A549 (cell line): ENCODE results near the gene CTXN1. TPM values are rescaled to one million over a fixed set of nuclear protein-coding genes. Genes with fewer than 3 reads are reported as not detected.

Source experiments
- ATAC-seq, 2 experiments: fragments of 200-7000 bp in 1 of 2; fragments of >200 bp in 1 of 2; cut with Nextera tagmentation in 1 of 2; cut with Tn5 transposase in 1 of 2; 3 replicates each; pipeline versions ENCODE4 v1.8.0 to v1.9.1; 2018 to 2020; ENCODE audit warnings: mild to moderate bottlenecking in 1 of 2, moderate library complexity in 1 of 2
- CTCF ChIA-PET: fragments of 300-600 bp; sonication (Branson Sonifier 250); formaldehyde crosslinking; extraction: SDS; loops from one replicate; lab custom pipeline; 2021; ENCODE audit warnings: antibody characterized with exemption, inconsistent platforms; lab: Yijun Ruan, JAX
- POLR2A ChIA-PET: fragments of 350-600 bp; formaldehyde crosslinking; extraction: SDS; loops from one replicate; lab custom pipeline; 2021; ENCODE audit warnings: antibody characterized with exemption, inconsistent platforms; lab: Yijun Ruan, JAX
- DNase-seq, 2 experiments: peaks; one replicate each; pipeline versions ENCODE4 v3.0.0 to v3.0.0-alpha.2; 2011 to 2016; ENCODE audit warnings: low read depth in 1 of 2, low spot score in 1 of 2
- FAIRE-seq: peaks from 2 replicates; lab custom pipeline; 2011; peaks lifted over from hg19 to GRCh38; lab: Jason Lieb, UNC
- H3K27ac ChIP-seq, 2 experiments: fragments of >200 bp; sonication (Bioruptor Twin); formaldehyde crosslinking; 3 replicates each; pipeline ENCODE4 v1.5.1; 2016 to 2017
- H3K4me1 ChIP-seq: fragments of >200 bp; sonication (Bioruptor Twin); formaldehyde crosslinking; 3 replicates; pipeline ENCODE4 v1.6.1; 2016
- H3K4me2 ChIP-seq: fragments of >200 bp; sonication (Bioruptor Twin); formaldehyde crosslinking; 3 replicates; pipeline ENCODE4 v1.6.1; 2016
- H3K4me3 ChIP-seq: fragments of >200 bp; sonication (Bioruptor Twin); formaldehyde crosslinking; 3 replicates; pipeline ENCODE4 v1.5.1; 2016
- H3K9me3 ChIP-seq: fragments of >200 bp; sonication (Bioruptor Twin); formaldehyde crosslinking; 3 replicates; pipeline ENCODE4 v1.6.1; 2016
- CBX8 ChIP-seq: fragments of 200-600 bp; sonication (generic); IDR thresholded peaks from 2 replicates; pipeline ENCODE4 v1.6.1; 2016
- CEBPB ChIP-seq, 2 experiments: fragments of >200 bp in 1 of 2; sonication (Bioruptor Twin) in 1 of 2; formaldehyde crosslinking in 1 of 2; IDR thresholded peaks; 2 replicates each; pipeline ENCODE4 v1.6.1; 2012 to 2016
- CHD2 ChIP-seq: fragments of 150-350 bp; IDR thresholded peaks from 2 replicates; pipeline ENCODE4 v1.6.1; 2014; ENCODE audit warnings: low read length; ENCODE audit not compliant: partially characterized antibody
- ELK1 ChIP-seq: fragments of 150-350 bp; IDR thresholded peaks from 2 replicates; pipeline ENCODE4 v1.6.1; 2014; ENCODE audit warnings: low read depth, mild to moderate bottlenecking, low read length
- EP300 ChIP-seq, 2 experiments: fragments of >200 bp; sonication (Bioruptor Twin); formaldehyde crosslinking; IDR thresholded peaks; 2 replicates in 1 of 2; 3 replicates in 1 of 2; pipeline ENCODE4 v1.6.1; 2016 to 2017
- ESRRA ChIP-seq: fragments of 150-350 bp; IDR thresholded peaks from 2 replicates; pipeline ENCODE4 v1.6.1; 2014; ENCODE audit warnings: mild to moderate bottlenecking, low read length, borderline replicate concordance
- GATA3 ChIP-seq: IDR thresholded peaks from 2 replicates; pipeline ENCODE4 v1.6.1; 2012; ENCODE audit warnings: borderline replicate concordance
- HOXA7 ChIP-seq: fragments of 250-450 bp; sonication (Bioruptor Pico); IDR thresholded peaks from 2 replicates; pipeline ENCODE4 v1.5.0; 2020; ENCODE audit warnings: mild to moderate bottlenecking, moderate library complexity
- JUN ChIP-seq, 2 experiments: fragments of >200 bp; sonication (Bioruptor Twin); formaldehyde crosslinking; IDR thresholded peaks; 2 replicates in 1 of 2; 3 replicates in 1 of 2; pipeline ENCODE4 v1.6.1; 2016 to 2017
- JUNB ChIP-seq: fragments of >200 bp; sonication (Bioruptor Twin); formaldehyde crosslinking; IDR thresholded peaks from 2 replicates; pipeline ENCODE4 v1.6.1; 2016
- KDM5A ChIP-seq: fragments of 200-600 bp; sonication (generic); IDR thresholded peaks from 2 replicates; pipeline ENCODE4 v1.6.1; 2016; ENCODE audit warnings: antibody characterized with exemption, mild to moderate bottlenecking
- MAZ ChIP-seq: fragments of 150-350 bp; IDR thresholded peaks from 2 replicates; pipeline ENCODE4 v1.6.1; 2014; ENCODE audit warnings: antibody characterized with exemption, low read depth, low read length, borderline replicate concordance
- MYC ChIP-seq: IDR thresholded peaks from 2 replicates; pipeline ENCODE4 v1.6.1; 2012; ENCODE audit warnings: mild to moderate bottlenecking, inconsistent platforms, low read length, improper control_type of control experiment, borderline replicate concordance
- NFE2L2 ChIP-seq: fragments of 150-350 bp; conservative IDR thresholded peaks from 2 replicates; pipeline ENCODE4 v1.6.1; 2014; ENCODE audit warnings: low read length
- POLR2A ChIP-seq: IDR thresholded peaks from 2 replicates; pipeline ENCODE4 v1.6.1; 2012; ENCODE audit warnings: mild to moderate bottlenecking, low read length
- POLR2AphosphoS2 ChIP-seq: conservative IDR thresholded peaks from 2 replicates; pipeline ENCODE4 v1.6.1; 2012; ENCODE audit warnings: low read length, improper control_type of control experiment, inconsistent platforms
- SREBF2 ChIP-seq: fragments of 450-650 bp; IDR thresholded peaks from 2 replicates; pipeline ENCODE4 v1.6.1; 2014; ENCODE audit warnings: mild to moderate bottlenecking, moderate library complexity
- TFCP2L1 ChIP-seq: fragments of 250-450 bp; sonication (Bioruptor Pico); IDR thresholded peaks from 2 replicates; pipeline ENCODE4 v1.5.0; 2021; ENCODE audit warnings: mild to moderate bottlenecking
- TP53 ChIP-seq: fragments of 250-450 bp; sonication (Bioruptor Pico); IDR thresholded peaks from 2 replicates; pipeline ENCODE4 v1.5.0; 2021; ENCODE audit warnings: mild to moderate bottlenecking, moderate library complexity
- USF2 ChIP-seq: fragments of 450-650 bp; IDR thresholded peaks from 2 replicates; pipeline ENCODE4 v1.6.1; 2014; ENCODE audit warnings: antibody characterized with exemption
- ZC3H11A ChIP-seq: fragments of 450-650 bp; IDR thresholded peaks from 2 replicates; pipeline ENCODE4 v1.6.1; 2014; ENCODE audit warnings: antibody characterized with exemption, mild to moderate bottlenecking
- ZFP36 ChIP-seq: fragments of 450-650 bp; IDR thresholded peaks from 2 replicates; pipeline ENCODE4 v1.6.1; 2014; ENCODE audit warnings: borderline replicate concordance; ENCODE audit not compliant: partially characterized antibody
- WGBS: methylation state at CpG from one replicate; pipeline ENCODE4 v1.1.6; 2017; ENCODE audit errors: missing lambda C conversion rate; 5-methylcytosine and 5-hydroxymethylcytosine counted together
- polyA minus RNA-seq: library from RNA; depleted of rRNA, polyadenylated mRNA; stranded (reverse); fragments of >200 nt; gene quantifications from 2 replicates; pipeline ENCODE4 v1.2.3, GENCODE V29; 2011; rRNA and poly(A)+ RNA removed
- polyA plus RNA-seq, 4 experiments: library from polyadenylated mRNA; depleted of rRNA in 3 of 4; stranded (reverse); fragments of >200 nt; fragmentation: RNase III in 1 of 4; extraction: RNeasy Plus Mini Kit Qiagen cat#74134 plus additional on column Dnase treatment in 1 of 4; gene quantifications; 2 replicates in 3 of 4; 3 replicates in 1 of 4; pipeline ENCODE4 v1.2.3, GENCODE V29; 2011 to 2017
- TF ChIP-seq, protein P1 (sequence below): IDR thresholded peaks from 2 replicates; pipeline ENCODE4 v1.6.1; 2012

CTXN1 gene
- 0.79 and 1.2 TPM in 2 replicates for polyA plus RNA-seq (2011; rRNA removed)
- polyA plus RNA-seq (2012; cell fraction: cytosol; rRNA removed): 10.8 and 16.5 TPM in 2 replicates
- polyA plus RNA-seq (2012; cell fraction: nucleus; rRNA removed): 11.0 and 16.2 TPM in 2 replicates
- polyA plus RNA-seq (2017; fragmentation: RNase III; extraction: RNeasy Plus Mini Kit Qiagen cat#74134 plus additional on column Dnase treatment): 7.9 to 10.7 TPM (median 9.9 TPM) in 3 replicates
- 0.33 and 0.78 TPM in 2 replicates for polyA minus RNA-seq

DNA sequence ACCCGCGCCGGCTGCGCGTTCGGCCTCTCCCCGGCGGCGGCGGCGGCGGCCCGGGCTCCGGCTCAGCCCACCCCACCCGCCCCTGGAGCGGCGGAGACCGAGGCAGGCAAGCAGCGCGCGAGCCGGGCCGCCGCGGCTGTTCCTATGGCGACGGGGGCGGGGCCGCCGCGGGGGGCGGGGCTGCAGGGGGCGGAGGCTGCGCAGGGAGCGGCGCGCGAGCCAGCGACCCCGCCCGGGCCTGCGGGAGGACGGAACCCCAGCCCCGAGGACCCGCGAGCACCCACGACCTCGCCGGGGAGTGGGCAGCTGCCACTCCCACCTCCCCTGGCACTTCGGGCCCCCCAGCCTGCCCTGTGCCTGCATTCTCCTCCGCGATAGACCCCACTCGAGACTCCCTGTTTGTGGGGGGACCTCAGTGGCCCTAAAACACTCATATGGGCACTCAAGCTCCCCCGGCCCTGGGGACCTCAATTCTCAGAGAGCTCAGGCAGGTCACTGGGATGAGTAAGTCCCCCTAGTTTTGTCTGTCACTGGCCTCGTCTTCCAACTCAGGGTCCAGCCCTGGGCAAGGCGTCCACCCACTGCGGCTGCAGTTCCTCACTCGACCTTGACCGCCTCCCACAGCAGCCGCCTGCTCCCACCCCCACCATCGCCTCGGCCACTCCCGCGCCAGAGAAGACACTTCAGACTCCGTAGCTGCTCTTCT is at the start of gene CTXN1:
Gene CTXN1, minus strand, starts transcription at position 115 of the 706 bp plus-strand sequence. CDS start 597 bp downstream, outside the sequence.
- no peak for TF ChIP-seq TP53
- 0 out of 2 replicates have a peak, but pooled peaks have one; percentile 45 for TF ChIP-seq POLR2AphosphoS2
- TF ChIP-seq JUN (IDR thresholded peaks at IDR 0.05): peak in 1 of 2 experiments; percentile 27; a peak in 1 of 5 replicates
- TF ChIP-seq USF2: no peak
- TF ChIP-seq GATA3: no peak
- no peak for TF ChIP-seq TFCP2L1
- TF ChIP-seq MYC: no peak
- no peak for TF ChIP-seq ZC3H11A
- TF ChIP-seq MAZ: no peak
- ATAC-seq: peak; percentile 39 to 51
- Histone ChIP-seq H3K9me3 (no peaks in the 10 kb centered on the region), H3K27ac (peak within 1 kb of the TSS; percentile 80 to 92), H3K4me2 (peak within 1 kb of the TSS; percentile 100), H3K4me3 (peak within 1 kb of the TSS; percentile 82), H3K4me1 (peaks cover 25% of the 10 kb centered on the region)
- FAIRE-seq: no peak
- ChIA-PET CTCF (interaction anchor here (1.0 to 2.0 kb wide), 4 partner anchors 8 to 18 kb away, joined by 4 to 13 read pairs (median 6); partner anchors contain the start of gene TIMM44), POLR2A (no interaction called here)
- peak; percentile 40 to 45 for DNase-seq
- WGBS: 51% methylated on average over 14 of the region's 65 CpGs

GRCh38 chr19:7975037-7975436 is 49.1 kb upstream of the CTXN1 start:
- ATAC-seq (no peak), DNase-seq (no peak), FAIRE-seq (no peak)
- 97% methylated on average over 4 of the region's 7 CpGs for WGBS
- no peak overlapping the region for H3K27ac ChIP-seq
- CTCF ChIA-PET: interaction anchor here (1.4 kb wide), 1 partner anchor 28 kb away, joined by 6 read pairs; no protein-coding TSS in a partner anchor
- TF ChIP-seq TFCP2L1: no peak
- TF ChIP-seq SREBF2: no peak
- TF ChIP-seq CEBPB (IDR thresholded peaks at IDR 0.05): no peak
- TF ChIP-seq JUNB: no peak
- no peak for TF ChIP-seq CBX8
- no peak for TF ChIP-seq KDM5A
- no peak for TF ChIP-seq CHD2
- TF ChIP-seq, protein P1, sequence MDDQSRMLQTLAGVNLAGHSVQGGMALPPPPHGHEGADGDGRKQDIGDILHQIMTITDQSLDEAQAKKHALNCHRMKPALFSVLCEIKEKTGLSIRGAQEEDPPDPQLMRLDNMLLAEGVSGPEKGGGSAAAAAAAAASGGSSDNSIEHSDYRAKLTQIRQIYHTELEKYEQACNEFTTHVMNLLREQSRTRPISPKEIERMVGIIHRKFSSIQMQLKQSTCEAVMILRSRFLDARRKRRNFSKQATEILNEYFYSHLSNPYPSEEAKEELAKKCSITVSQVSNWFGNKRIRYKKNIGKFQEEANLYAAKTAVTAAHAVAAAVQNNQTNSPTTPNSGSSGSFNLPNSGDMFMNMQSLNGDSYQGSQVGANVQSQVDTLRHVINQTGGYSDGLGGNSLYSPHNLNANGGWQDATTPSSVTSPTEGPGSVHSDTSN: no peak
- TF ChIP-seq POLR2A: no peak
- no peak for TF ChIP-seq TP53
- no peak for TF ChIP-seq GATA3
- TF ChIP-seq JUN (IDR thresholded peaks at IDR 0.05): no peak
- no peak for TF ChIP-seq ELK1
- no peak for TF ChIP-seq ZFP36
- TF ChIP-seq EP300 (IDR thresholded peaks at IDR 0.05): no peak
- no peak for TF ChIP-seq ESRRA
- TF ChIP-seq HOXA7 (CRISPR knock-in tag): no peak
- TF ChIP-seq NFE2L2: no peak
- TF ChIP-seq, all 56 proteins: peak for 0
- Histone ChIP-seq H3K4me1 (no peaks in the 10 kb centered on the region), H3K4me3 (no peak overlapping the region), H3K4me2 (no peak overlapping the region), H3K9me3 (no peaks in the 10 kb centered on the region)
- POLR2A ChIA-PET: interaction anchor here (0.5 kb wide), 1 partner anchor 55 kb away, joined by 6 read pairs; no protein-coding TSS in a partner anchor
